ENCODE results near the gene EPS8L3. TPM values are rescaled to one million over a fixed set of nuclear protein-coding genes. Genes with fewer than 3 reads are reported as not detected.
A peak's percentile ranks its signal among the peaks of the same experiment; 100 is the strongest.

The EPS8L3 gene
- total and polyA plus RNA-seq, 9 of the 15 experiments (the other 6 are each of a cell fraction or from before 2014, with no cell fraction given), result 0.09 to 0.42 (median 0.14) TPM; not detected in 5

GRCh38 chr1:109776911-109777310 is 13.2 kb upstream of the EPS8L3 start (continued):
- no peak for TF ChIP-seq GABPA (tag; conservative IDR thresholded peaks at IDR 0.05; ENCODE audit: low read depth)
- no peak for TF ChIP-seq TGIF2 (CRISPR knock-in tag; IDR thresholded peaks at IDR 0.05)
- TF ChIP-seq RNF219 (CRISPR knock-in tag; IDR thresholded peaks at IDR 0.05), result no peak
- no peak for TF ChIP-seq HDAC1 (IDR thresholded peaks at IDR 0.05)
- no peak for TF ChIP-seq NCOA6 (IDR thresholded peaks at IDR 0.05)
- no peak for TF ChIP-seq GTF2A2 (tag; IDR thresholded peaks at IDR 0.05)
- TF ChIP-seq JUNB (CRISPR knock-in tag; conservative IDR thresholded peaks at IDR 0.05), result no peak
- no peak for TF ChIP-seq RFX5 (IDR thresholded peaks at IDR 0.05; ENCODE audit: low read depth, low read length)
- TF ChIP-seq CTCF (IDR thresholded peaks at IDR 0.05 in 2 of 3, conservative IDR thresholded peaks at IDR 0.05 in 1 of 3; ENCODE audit: insufficient read depth in 2 of 3, low read depth in 1 of 3, low read length in 3 of 3), result peak; percentile 96 to 99 (median 98)
- no peak for TF ChIP-seq HES1 (IDR thresholded peaks at IDR 0.05; ENCODE audit: low read depth)
- TF ChIP-seq SMARCA4 (IDR thresholded peaks at IDR 0.05), result no peak
- TF ChIP-seq GATA2 (CRISPR knock-in tag; IDR thresholded peaks at IDR 0.05), result no peak
- no peak for TF ChIP-seq NCOR1 (IDR thresholded peaks at IDR 0.05)
- no peak for TF ChIP-seq POLR3A (IDR thresholded peaks at IDR 0.05; ENCODE audit: borderline replicate concordance, extremely low read depth, insufficient read depth, insufficient read length)
- no peak for TF ChIP-seq POLR2AphosphoS5 (IDR thresholded peaks at IDR 0.05; ENCODE audit: control insufficient read depth, insufficient read depth, low read depth, low read length)
- no peak for TF ChIP-seq ZBTB11 (CRISPR knock-in tag; IDR thresholded peaks at IDR 0.05)
- TF ChIP-seq PPARD (CRISPR knock-in tag; IDR thresholded peaks at IDR 0.05), result no peak
- TF ChIP-seq E2F5 (CRISPR knock-in tag; IDR thresholded peaks at IDR 0.05), result no peak
- no peak for TF ChIP-seq ILF3 (IDR thresholded peaks at IDR 0.05; ENCODE audit: borderline replicate concordance)
- TF ChIP-seq RUNX1 (IDR thresholded peaks at IDR 0.05; ENCODE audit: low read depth), result no peak
